ENCODE measurements around the gene LRRN2.

DNA sequence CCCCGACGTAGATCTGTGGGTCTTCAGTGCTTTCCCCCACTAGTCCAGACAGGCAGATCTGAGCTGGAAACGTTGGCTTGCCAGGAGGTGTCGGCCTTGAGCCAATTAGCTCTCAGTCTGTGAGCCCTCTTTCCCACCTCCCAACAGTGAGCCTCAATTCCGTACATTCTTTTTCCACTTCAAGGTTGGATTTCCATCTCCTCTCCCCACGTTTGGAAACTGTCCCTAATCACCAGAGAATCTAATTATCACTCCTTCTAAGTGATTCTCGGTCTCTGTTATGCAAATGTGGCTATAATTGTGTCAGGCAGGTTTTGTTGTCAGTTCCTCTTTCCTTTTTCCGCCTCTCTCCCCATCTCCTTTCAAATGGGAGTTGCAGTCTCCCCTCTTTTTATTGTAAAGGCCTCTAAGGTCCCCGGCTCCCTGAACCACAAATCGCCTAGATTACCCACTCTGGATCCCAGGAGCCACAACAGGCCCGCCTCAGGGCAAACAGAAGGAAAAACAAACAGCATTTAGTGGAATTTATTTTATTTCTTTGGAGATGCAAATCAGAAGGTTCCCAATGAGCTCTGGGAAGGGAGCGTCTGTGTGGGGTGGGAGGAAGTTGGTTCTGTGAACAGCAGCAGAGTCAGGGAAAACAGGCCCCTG, 29.4 kb upstream of the LRRN2 start:
- TF ChIP-seq EZH2 (IDR thresholded peaks at IDR 0.05; ENCODE audit: low read depth) = no peak
- TF ChIP-seq, protein P1, sequence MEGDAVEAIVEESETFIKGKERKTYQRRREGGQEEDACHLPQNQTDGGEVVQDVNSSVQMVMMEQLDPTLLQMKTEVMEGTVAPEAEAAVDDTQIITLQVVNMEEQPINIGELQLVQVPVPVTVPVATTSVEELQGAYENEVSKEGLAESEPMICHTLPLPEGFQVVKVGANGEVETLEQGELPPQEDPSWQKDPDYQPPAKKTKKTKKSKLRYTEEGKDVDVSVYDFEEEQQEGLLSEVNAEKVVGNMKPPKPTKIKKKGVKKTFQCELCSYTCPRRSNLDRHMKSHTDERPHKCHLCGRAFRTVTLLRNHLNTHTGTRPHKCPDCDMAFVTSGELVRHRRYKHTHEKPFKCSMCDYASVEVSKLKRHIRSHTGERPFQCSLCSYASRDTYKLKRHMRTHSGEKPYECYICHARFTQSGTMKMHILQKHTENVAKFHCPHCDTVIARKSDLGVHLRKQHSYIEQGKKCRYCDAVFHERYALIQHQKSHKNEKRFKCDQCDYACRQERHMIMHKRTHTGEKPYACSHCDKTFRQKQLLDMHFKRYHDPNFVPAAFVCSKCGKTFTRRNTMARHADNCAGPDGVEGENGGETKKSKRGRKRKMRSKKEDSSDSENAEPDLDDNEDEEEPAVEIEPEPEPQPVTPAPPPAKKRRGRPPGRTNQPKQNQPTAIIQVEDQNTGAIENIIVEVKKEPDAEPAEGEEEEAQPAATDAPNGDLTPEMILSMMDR (conservative IDR thresholded peaks at IDR 0.05) = no peak

Measured in PC-9 (cell line).